HCT116 (cell line): Measurements from ENCODE around the gene ACR. TPM values are rescaled to one million over a fixed set of nuclear protein-coding genes. Genes with fewer than 3 reads are reported as not detected.
A peak's percentile ranks its signal among the peaks of the same experiment; 100 is the strongest.

ENCODE experiments used
- ATAC-seq: fragments of 200-7000 bp; cut with Tn5 transposase; 2 replicates; pipeline ENCODE4 v1.9.1; 2020; ENCODE audit warnings: mild to moderate bottlenecking, moderate library complexity
- BruUV-seq: library from RNA; stranded (reverse); fragments of 400-500 nt; replicated peaks from 2 replicates; lab custom pipeline; 2021; lab: Mats Ljungman, UMichigan
- CTCF ChIA-PET: fragments of 300-600 bp; sonication (Branson Sonifier 250); formaldehyde crosslinking; loops from one replicate; lab custom pipeline; 2021; ENCODE audit warnings: antibody characterized with exemption; lab: Charles Lee
- POLR2A ChIA-PET: fragments of 300-600, 350-600 bp; sonication (Branson Sonifier 250); formaldehyde crosslinking; loops from one replicate; lab custom pipeline; 2021; ENCODE audit warnings: antibody characterized with exemption; lab: Charles Lee
- RAD21 ChIA-PET, 2 experiments: fragments of 300-600 bp; sonication (Branson Sonifier 250); formaldehyde crosslinking; loops; one replicate each; lab custom pipeline; 2023; ENCODE audit warnings: low total read pairs in 2 of 2; ENCODE audit not compliant: uncharacterized antibody in 2 of 2, unreplicated experiment in 2 of 2, low non-redundant PET in 1 of 2; lab: Charles Lee
- DNase-seq: peaks from one replicate; pipeline ENCODE4 v3.0.0-alpha.2; 2010; ENCODE audit warnings: low read depth, low spot score
- H2AFZ ChIP-seq: fragments of 200-600 bp; shearing (Covaris generic), sonication (generic); 2 replicates; pipeline ENCODE4 v1.6.1; 2017; ENCODE audit warnings: low read depth, mixed run types, mixed read lengths, antibody characterized with exemption, low read length; ENCODE audit not compliant: poor library complexity, severe bottlenecking
- H3K27ac ChIP-seq: 2 replicates; pipeline ENCODE4 v1.5.1; 2012; ENCODE audit warnings: low read depth, low read length
- H3K27me3 ChIP-seq: fragments of 200-600 bp; sonication (generic); 2 replicates; pipeline ENCODE4 v1.6.1; 2016; ENCODE audit warnings: mixed run types, low read length, mixed read lengths; ENCODE audit not compliant: insufficient read depth
- H3K36me3 ChIP-seq, 2 experiments: fragments of 200-500 bp in 1 of 2; fragments of 200-600 bp in 1 of 2; sonication (Bioruptor generic) in 1 of 2; sonication (generic) in 1 of 2; 2 replicates each; pipeline versions ENCODE4 v1.5.1 to v1.6.1; 2014 to 2016; ENCODE audit warnings: low read length in 2 of 2, inconsistent platforms in 1 of 2, mixed read lengths in 1 of 2, mixed run types in 1 of 2; ENCODE audit not compliant: insufficient read depth in 2 of 2, control insufficient read depth in 1 of 2
- H3K4me1 ChIP-seq, 2 experiments: fragments of 200-600 bp in 1 of 2; sonication (generic) in 1 of 2; 2 replicates each; pipeline versions ENCODE4 v1.5.1 to v1.6.1; 2012 to 2017; ENCODE audit warnings: low read length in 2 of 2, inconsistent platforms in 1 of 2, mild to moderate bottlenecking in 1 of 2, mixed read lengths in 1 of 2, mixed run types in 1 of 2, moderate library complexity in 1 of 2; ENCODE audit not compliant: insufficient read depth in 2 of 2, control insufficient read depth in 1 of 2
- H3K4me2 ChIP-seq: fragments of 200-600 bp; sonication (generic); 2 replicates; pipeline ENCODE4 v1.6.1; 2017; ENCODE audit warnings: mixed run types, low read length, mixed read lengths
- H3K4me3 ChIP-seq, 2 experiments: fragments of 200-600 bp in 1 of 2; sonication (generic) in 1 of 2; replicated peaks in 1 of 2; 2 replicates each; pipeline ENCODE4 v1.5.1; 2011 to 2016; ENCODE audit warnings: low read length in 2 of 2, control low read depth in 1 of 2, low read depth in 1 of 2, mild to moderate bottlenecking in 1 of 2, mixed read lengths in 1 of 2, mixed run types in 1 of 2
- H3K79me2 ChIP-seq: fragments of 200-600 bp; sonication (generic); 2 replicates; pipeline ENCODE4 v1.6.1; 2017; ENCODE audit warnings: mild to moderate bottlenecking, mixed run types, low read length, moderate library complexity, mixed read lengths; ENCODE audit not compliant: insufficient read depth
- H3K9ac ChIP-seq: fragments of 200-600 bp; sonication (generic); 2 replicates; pipeline ENCODE4 v1.6.1; 2016; ENCODE audit warnings: low read length, mixed read lengths
- H3K9me2 ChIP-seq: fragments of 200-600 bp; sonication (generic), shearing (Covaris generic); 2 replicates; pipeline ENCODE4 v1.6.1; 2017; ENCODE audit warnings: mixed run types, mild to moderate bottlenecking, moderate library complexity; ENCODE audit not compliant: insufficient read depth
- H3K9me3 ChIP-seq, 2 experiments: fragments of 200-500 bp in 1 of 2; fragments of 200-600 bp in 1 of 2; sonication (Bioruptor generic) in 1 of 2; sonication (generic) in 1 of 2; 2 replicates each; pipeline ENCODE4 v1.6.1; 2014 to 2017; ENCODE audit warnings: low read length in 2 of 2, mixed read lengths in 2 of 2, inconsistent platforms in 1 of 2, low read depth in 1 of 2, mild to moderate bottlenecking in 1 of 2, mixed run types in 1 of 2, moderate library complexity in 1 of 2; ENCODE audit not compliant: control insufficient read depth in 1 of 2, insufficient read depth in 1 of 2
- H4K20me1 ChIP-seq: fragments of 200-600 bp; sonication (generic), shearing (Covaris generic); 2 replicates; pipeline ENCODE4 v1.6.1; 2017; ENCODE audit warnings: mixed run types, mild to moderate bottlenecking, moderate library complexity; ENCODE audit not compliant: insufficient read depth
- CEBPB ChIP-seq: IDR thresholded peaks from 2 replicates; pipeline ENCODE4 v1.6.1; 2012; ENCODE audit warnings: low read depth
- EZH2 ChIP-seq: fragments of 200-600 bp; sonication (generic); IDR thresholded peaks from 2 replicates; pipeline ENCODE4 v1.6.1; 2017; ENCODE audit warnings: antibody characterized with exemption, mixed run types
- JUND ChIP-seq: IDR thresholded peaks from 2 replicates; pipeline ENCODE4 v1.6.1; 2012
- POLR2A ChIP-seq: IDR thresholded peaks from 2 replicates; pipeline ENCODE4 v1.7.0; 2011; ENCODE audit warnings: borderline replicate concordance; ENCODE audit not compliant: insufficient read depth, insufficient read length; ENCODE audit errors: extremely low read depth
- POLR2AphosphoS5 ChIP-seq: IDR thresholded peaks from 2 replicates; pipeline ENCODE4 v1.6.1; 2011; ENCODE audit warnings: mild to moderate bottlenecking, low read depth, low read length, moderate library complexity
- RAD21 ChIP-seq: IDR thresholded peaks from 2 replicates; pipeline ENCODE4 v1.6.1; 2012; ENCODE audit warnings: low read depth, mild to moderate bottlenecking
- REST ChIP-seq: IDR thresholded peaks from 2 replicates; pipeline ENCODE4 v1.6.1; 2012; ENCODE audit warnings: low read depth
- SRF ChIP-seq: IDR thresholded peaks from 2 replicates; pipeline ENCODE4 v1.6.1; 2012; ENCODE audit warnings: low read depth
- TCF7L2 ChIP-seq: IDR thresholded peaks from 2 replicates; pipeline ENCODE4 v1.7.0; 2011; ENCODE audit warnings: borderline replicate concordance, inconsistent platforms; ENCODE audit not compliant: insufficient read depth, insufficient read length; ENCODE audit errors: extremely low read depth
- YY1 ChIP-seq: IDR thresholded peaks from 2 replicates; pipeline ENCODE4 v1.6.1; 2011; ENCODE audit warnings: low read length, low read depth, moderate library complexity, mild to moderate bottlenecking; ENCODE audit not compliant: insufficient replicate concordance; ENCODE audit errors: extremely low read depth
- ZFX ChIP-seq: fragments of 450-650 bp; IDR thresholded peaks from 2 replicates; pipeline ENCODE4 v1.6.1; 2017
- ZNF274 ChIP-seq: fragments of 200-500 bp; sonication (Bioruptor generic); IDR thresholded peaks from 2 replicates; pipeline ENCODE4 v1.6.1; 2014; ENCODE audit warnings: mild to moderate bottlenecking, low read depth, low read length, inconsistent platforms
- intact Hi-C: fragments of 100-400 bp; cut with micrococcal nuclease; formaldehyde crosslinking; loops from 2 replicates; pipeline ENCODE4 v1.10.0; 2022
- total RNA-seq: library from RNA; stranded (reverse); gene quantifications from one replicate; pipeline ENCODE4 v1.2.1, GENCODE V29; 2021; ENCODE audit not compliant: unreplicated experiment
- TF ChIP-seq, protein P1 (sequence below): IDR thresholded peaks from 2 replicates; pipeline ENCODE4 v1.6.1; 2011; ENCODE audit warnings: mild to moderate bottlenecking, low read length, moderate library complexity; ENCODE audit not compliant: insufficient replicate concordance; ENCODE audit errors: extremely low read depth
- TF ChIP-seq, protein P2 (sequence below): IDR thresholded peaks from 2 replicates; pipeline ENCODE4 v1.6.1; 2012

ACR gene
- total RNA-seq, 1 experiment from 2014 or later, result 1.5 TPM

GRCh38 chr22:50696799-50697561, 41.0 kb upstream of the ACR start:
- intact Hi-C loops, result no loop called here
- Histone ChIP-seq H3K79me2 (peaks cover 17% of the 10 kb centered on the region), H3K9ac (no peak overlapping the region), H3K27me3 (no peaks in the 10 kb centered on the region), H3K36me3 (no peaks in the 10 kb centered on the region), H3K4me1 (peaks cover 2 to 10% of the 10 kb centered on the region in 2 experiments; a peak in 1 of 4 replicates), H3K27ac (no peak overlapping the region), H2AFZ (no peak overlapping the region), H3K4me3 (peak overlapping the region; percentile 35 to 54; a peak in 3 of 4 replicates), H4K20me1 (no peaks in the 10 kb centered on the region), H3K9me3 (no peaks in the 10 kb centered on the region), H3K4me2 (peak overlapping the region; percentile 65), H3K9me2 (no peaks in the 10 kb centered on the region)
- POLR2A ChIA-PET, result no interaction called here
- BruUV-seq, result no TSS peak
- TF ChIP-seq ZFX, result no peak
- no peak for TF ChIP-seq EZH2
- TF ChIP-seq RAD21, result no peak
- TF ChIP-seq REST, result no peak
- no peak for TF ChIP-seq POLR2AphosphoS5
- no peak for TF ChIP-seq POLR2A
- no peak for TF ChIP-seq TCF7L2
- TF ChIP-seq, protein P1, sequence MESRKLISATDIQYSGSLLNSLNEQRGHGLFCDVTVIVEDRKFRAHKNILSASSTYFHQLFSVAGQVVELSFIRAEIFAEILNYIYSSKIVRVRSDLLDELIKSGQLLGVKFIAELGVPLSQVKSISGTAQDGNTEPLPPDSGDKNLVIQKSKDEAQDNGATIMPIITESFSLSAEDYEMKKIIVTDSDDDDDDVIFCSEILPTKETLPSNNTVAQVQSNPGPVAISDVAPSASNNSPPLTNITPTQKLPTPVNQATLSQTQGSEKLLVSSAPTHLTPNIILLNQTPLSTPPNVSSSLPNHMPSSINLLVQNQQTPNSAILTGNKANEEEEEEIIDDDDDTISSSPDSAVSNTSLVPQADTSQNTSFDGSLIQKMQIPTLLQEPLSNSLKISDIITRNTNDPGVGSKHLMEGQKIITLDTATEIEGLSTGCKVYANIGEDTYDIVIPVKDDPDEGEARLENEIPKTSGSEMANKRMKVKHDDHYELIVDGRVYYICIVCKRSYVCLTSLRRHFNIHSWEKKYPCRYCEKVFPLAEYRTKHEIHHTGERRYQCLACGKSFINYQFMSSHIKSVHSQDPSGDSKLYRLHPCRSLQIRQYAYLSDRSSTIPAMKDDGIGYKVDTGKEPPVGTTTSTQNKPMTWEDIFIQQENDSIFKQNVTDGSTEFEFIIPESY, result no peak
- no peak for TF ChIP-seq YY1
- no peak for TF ChIP-seq CEBPB
- no peak for TF ChIP-seq ZNF274
- no peak for TF ChIP-seq JUND
- TF ChIP-seq SRF, result no peak
- TF ChIP-seq, protein P2, sequence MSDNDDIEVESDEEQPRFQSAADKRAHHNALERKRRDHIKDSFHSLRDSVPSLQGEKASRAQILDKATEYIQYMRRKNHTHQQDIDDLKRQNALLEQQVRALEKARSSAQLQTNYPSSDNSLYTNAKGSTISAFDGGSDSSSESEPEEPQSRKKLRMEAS, result no peak
- DNase-seq, result no peak
- RAD21 ChIA-PET, result no interaction called here
- peak; percentile 90 for ATAC-seq
- CTCF ChIA-PET, result no interaction called here
